CD4-positive, alpha-beta T cell treated with Interleukin-17A for 1 hour (primary cell): ENCODE results near the gene MCOLN3.
A peak's percentile ranks its signal among the peaks of the same experiment; 100 is the strongest.
"Not testable (repeated sequence)": the region's sequence is repeated elsewhere in the genome, so short reads cannot be mapped to it uniquely, and the experiment has no call there.

ENCODE experiments used
- DNase-seq: peaks from one replicate; pipeline ENCODE4 v3.0.0-alpha.2; 2020

The MCOLN3 gene

GRCh38 chr1:85047472-85048295, 616 bp downstream of the MCOLN3 start:
- peak; percentile 5 for DNase-seq

GRCh38 chr1:85047144-85047471, 1.2 kb downstream of the MCOLN3 start:
- DNase-seq, result no peak

GRCh38 chr1:85042413-85042812, 5.9 kb downstream of the MCOLN3 start:
- no peak for DNase-seq

GRCh38 chr1:85041793-85042192, 6.5 kb downstream of the MCOLN3 start:
- no peak for DNase-seq

- DNase-seq, result no peak
Measured at GRCh38 chr1:85033221-85033620, 15.1 kb downstream of the MCOLN3 start.

- DNase-seq, result no peak
Measured at GRCh38 chr1:85030536-85030935, 17.8 kb downstream of the MCOLN3 start.

GRCh38 chr1:85028151-85028550, 20.1 kb downstream of the MCOLN3 start:
- DNase-seq, result no peak

GRCh38 chr1:85027242-85027983, 20.9 kb downstream of the MCOLN3 start:
- peak; percentile 56 for DNase-seq

GRCh38 chr1:85025940-85026339, 22.4 kb downstream of the MCOLN3 start:
- no peak for DNase-seq

- no peak for DNase-seq
Measured at GRCh38 chr1:85024736-85025135, 23.6 kb downstream of the MCOLN3 start.

GRCh38 chr1:85022700-85023099, 25.6 kb downstream of the MCOLN3 start:
- DNase-seq, result no peak

GRCh38 chr1:85019994-85020393, 28.3 kb downstream of the MCOLN3 start:
- DNase-seq, result no peak

GRCh38 chr1:85015826-85016225, 32.5 kb downstream of the MCOLN3 start:
- no peak for DNase-seq

GRCh38 chr1:85005641-85006040, 42.7 kb downstream of the MCOLN3 start:
- DNase-seq, result not testable (repeated sequence)

GRCh38 chr1:85001742-85002141, 46.6 kb downstream of the MCOLN3 start:
- no peak for DNase-seq

GRCh38 chr1:84998642-84999280, 49.5 kb downstream of the MCOLN3 start:
- peak; percentile 62 for DNase-seq

GRCh38 chr1:84997667-84998600, 50.4 kb downstream of the MCOLN3 start:
- no peak for DNase-seq

- peak; percentile 65 for DNase-seq
Measured at GRCh38 chr1:84996846-84997666, 51.2 kb downstream of the MCOLN3 start, which contains the start of gene MCOLN2. Gene MCOLN2, minus strand, starts transcription at chr1:84997113. Its CDS starts 241 bp downstream, at chr1:84996872.

- peak; percentile 48 for DNase-seq
Measured at GRCh38 chr1:84995484-84996334, 52.6 kb downstream of the MCOLN3 start.

- no peak for DNase-seq
Measured at GRCh38 chr1:84991097-84991920, 57.0 kb downstream of the MCOLN3 start.
